Activated B cell treated with CpG ODN at 0.5 μM for 24 hours (primary cell): ENCODE measurements around the gene PDRG1. TPM values are rescaled to one million over a fixed set of nuclear protein-coding genes. Genes with fewer than 3 reads are reported as not detected.

Source experiments
- ATAC-seq: fragments of 200-7000 bp; cut with Tn5 transposase; one replicate; pipeline ENCODE4 v1.10.0; 2021; ENCODE audit warnings: low read depth, mild to moderate bottlenecking, moderate library complexity
- CTCF ChIA-PET: fragments of 350-600 bp; sonication (Branson Sonifier 250); formaldehyde crosslinking; loops from one replicate; lab custom pipeline; 2021; ENCODE audit warnings: antibody characterized with exemption; lab: Charles Lee
- POLR2A ChIA-PET: fragments of 350-600 bp; sonication (Branson Sonifier 250); formaldehyde crosslinking; loops from one replicate; lab custom pipeline; 2021; ENCODE audit warnings: antibody characterized with exemption; lab: Charles Lee
- DNase-seq: peaks from one replicate; pipeline ENCODE4 v3.0.0; 2022
- H3K27ac Mint-ChIP-seq: one replicate; pipeline ENCODE4 v1.8.0; 2020; ENCODE audit warnings: mixed read lengths
- H3K27me3 Mint-ChIP-seq: one replicate; pipeline ENCODE4 v1.8.0; 2021; ENCODE audit warnings: mixed read lengths
- H3K36me3 Mint-ChIP-seq: one replicate; pipeline ENCODE4 v1.8.0; 2021; ENCODE audit warnings: low read depth, mixed read lengths
- H3K4me1 Mint-ChIP-seq: one replicate; pipeline ENCODE4 v1.8.0; 2021; ENCODE audit warnings: mixed read lengths
- H3K4me3 Mint-ChIP-seq: one replicate; pipeline ENCODE4 v1.8.0; 2020; ENCODE audit warnings: mild to moderate bottlenecking, mixed read lengths
- H3K9me3 Mint-ChIP-seq: one replicate; pipeline ENCODE4 v1.8.0; 2020; ENCODE audit warnings: mixed read lengths
- intact Hi-C: fragments of 100-400 bp; cut with micrococcal nuclease; formaldehyde crosslinking; loops from one replicate; pipeline ENCODE4 v1.15.1; 2024
- total RNA-seq: library from RNA; stranded (reverse); gene quantifications from 2 replicates; pipeline ENCODE4 v1.2.3, GENCODE V29; 2022
- TF ChIP-seq, protein P1 (sequence below): fragments of 200-600 bp; IDR thresholded peaks from one replicate; pipeline ENCODE4 v1.8.0; 2022; ENCODE audit warnings: antibody characterized with exemption, mild to moderate bottlenecking

PDRG1 gene
- total RNA-seq, 1 donor from 2014 or later: 16.4 TPM

DNA sequence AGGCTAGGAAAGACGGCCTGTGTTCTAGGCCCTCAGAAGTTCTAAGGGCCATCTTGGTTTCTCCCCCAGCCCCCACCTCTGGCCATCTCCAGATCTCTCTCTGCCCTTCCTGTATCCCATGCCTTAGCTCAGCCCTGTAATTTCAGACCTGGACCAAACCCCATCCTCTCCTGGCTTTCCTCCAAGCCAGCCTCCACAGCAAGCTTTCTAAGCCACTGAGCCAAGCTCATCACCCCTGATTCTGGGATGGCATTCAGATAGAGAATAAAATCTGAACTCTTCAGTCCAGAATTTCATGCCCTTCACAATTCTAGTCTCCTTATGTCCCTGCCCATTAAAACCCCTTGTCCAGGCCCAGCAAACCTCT, 39.5 kb upstream of the PDRG1 start:
- peaks cover 7% of the 10 kb centered on the region for H3K4me1 Mint-ChIP-seq
- TF ChIP-seq, protein P1, sequence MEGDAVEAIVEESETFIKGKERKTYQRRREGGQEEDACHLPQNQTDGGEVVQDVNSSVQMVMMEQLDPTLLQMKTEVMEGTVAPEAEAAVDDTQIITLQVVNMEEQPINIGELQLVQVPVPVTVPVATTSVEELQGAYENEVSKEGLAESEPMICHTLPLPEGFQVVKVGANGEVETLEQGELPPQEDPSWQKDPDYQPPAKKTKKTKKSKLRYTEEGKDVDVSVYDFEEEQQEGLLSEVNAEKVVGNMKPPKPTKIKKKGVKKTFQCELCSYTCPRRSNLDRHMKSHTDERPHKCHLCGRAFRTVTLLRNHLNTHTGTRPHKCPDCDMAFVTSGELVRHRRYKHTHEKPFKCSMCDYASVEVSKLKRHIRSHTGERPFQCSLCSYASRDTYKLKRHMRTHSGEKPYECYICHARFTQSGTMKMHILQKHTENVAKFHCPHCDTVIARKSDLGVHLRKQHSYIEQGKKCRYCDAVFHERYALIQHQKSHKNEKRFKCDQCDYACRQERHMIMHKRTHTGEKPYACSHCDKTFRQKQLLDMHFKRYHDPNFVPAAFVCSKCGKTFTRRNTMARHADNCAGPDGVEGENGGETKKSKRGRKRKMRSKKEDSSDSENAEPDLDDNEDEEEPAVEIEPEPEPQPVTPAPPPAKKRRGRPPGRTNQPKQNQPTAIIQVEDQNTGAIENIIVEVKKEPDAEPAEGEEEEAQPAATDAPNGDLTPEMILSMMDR: no peak
- no peak for DNase-seq
- ChIA-PET POLR2A (no interaction called here), CTCF (no interaction called here)
- no peaks in the 10 kb centered on the region for H3K9me3 Mint-ChIP-seq
- no peak overlapping the region for H3K27ac Mint-ChIP-seq
- peaks cover 27% of the 10 kb centered on the region for H3K27me3 Mint-ChIP-seq
- H3K4me3 Mint-ChIP-seq: no peak overlapping the region
- H3K36me3 Mint-ChIP-seq: no peaks in the 10 kb centered on the region
- intact Hi-C loops: no loop called here
- ATAC-seq: no peak

DNA sequence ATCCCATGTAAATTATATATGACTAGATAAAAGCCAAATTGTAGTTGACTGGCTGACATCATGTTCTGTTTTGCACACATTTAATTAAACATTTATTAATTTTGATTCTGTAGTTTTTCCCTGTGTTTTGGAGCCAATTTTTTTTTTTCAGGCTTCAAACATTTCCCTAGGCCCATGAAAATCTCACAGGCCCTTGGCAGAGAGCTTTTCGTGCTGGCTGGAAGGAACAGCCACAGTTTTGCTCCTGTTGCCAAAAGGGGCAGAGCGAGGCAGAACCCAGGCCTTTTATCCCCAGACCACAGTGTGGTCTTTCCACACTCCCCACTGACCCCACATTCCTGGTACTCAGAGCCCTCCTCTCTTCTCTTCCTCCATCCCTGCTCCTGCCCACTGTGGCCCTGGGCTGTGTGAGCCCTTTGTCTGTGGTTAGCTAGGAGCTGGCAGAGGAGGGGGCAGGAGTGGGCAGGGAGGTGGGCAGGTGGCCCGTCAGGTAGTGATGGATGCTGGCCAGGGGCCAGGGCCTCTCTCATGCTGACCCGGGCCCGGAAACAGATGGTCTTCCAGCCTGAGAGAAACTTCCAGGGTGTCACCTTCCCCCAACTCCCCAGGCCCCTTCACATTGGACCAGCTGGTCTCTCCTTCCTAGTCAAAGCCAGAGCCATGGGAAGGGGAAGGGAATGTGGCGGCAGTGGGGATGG, 38.9 kb upstream of the PDRG1 start:
- no peaks in the 10 kb centered on the region for H3K9me3 Mint-ChIP-seq
- H3K4me3 Mint-ChIP-seq: no peak overlapping the region
- H3K27me3 Mint-ChIP-seq: peaks cover 23% of the 10 kb centered on the region
- no peaks in the 10 kb centered on the region for H3K36me3 Mint-ChIP-seq
- H3K4me1 Mint-ChIP-seq: peaks cover 6% of the 10 kb centered on the region
- no peak for ATAC-seq
- ChIA-PET POLR2A (no interaction called here), CTCF (no interaction called here)
- H3K27ac Mint-ChIP-seq: no peak overlapping the region
- intact Hi-C loops: no loop called here
- no peak for DNase-seq
- TF ChIP-seq, protein P1: no peak

DNA sequence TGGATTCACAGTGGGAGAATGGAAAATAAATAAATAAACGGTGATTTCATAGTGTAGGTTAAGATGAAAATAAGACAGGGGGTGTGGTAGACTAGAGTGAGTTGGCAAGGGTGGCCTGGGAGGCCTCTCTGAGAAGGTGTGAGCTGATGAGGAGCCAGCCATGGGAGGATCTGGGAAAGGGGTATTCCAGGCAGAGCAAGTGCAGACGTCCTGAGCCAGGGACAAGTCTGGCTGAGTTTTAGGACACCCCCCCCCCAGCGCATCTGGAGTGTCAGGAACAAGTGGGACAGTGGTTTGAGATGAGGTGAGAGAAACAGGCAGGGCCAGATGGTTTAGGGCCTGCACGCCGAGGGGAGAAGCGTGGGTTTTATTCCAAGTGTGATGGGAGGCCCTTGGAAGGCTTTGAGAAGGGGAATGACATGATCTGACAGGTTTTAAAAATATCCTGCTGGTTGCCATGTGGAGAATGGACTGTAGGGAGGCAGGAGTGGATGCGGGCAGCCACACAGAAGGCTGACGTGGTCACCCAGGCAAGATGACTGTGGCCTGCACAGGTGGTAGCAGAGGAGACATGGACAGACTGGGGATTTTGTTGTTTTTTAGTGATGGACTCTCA, 37.3 kb upstream of the PDRG1 start:
- H3K36me3 Mint-ChIP-seq: no peaks in the 10 kb centered on the region
- ChIA-PET CTCF (no interaction called here), POLR2A (no interaction called here)
- TF ChIP-seq, protein P1: no peak
- no peaks in the 10 kb centered on the region for H3K4me1 Mint-ChIP-seq
- H3K9me3 Mint-ChIP-seq: no peaks in the 10 kb centered on the region
- H3K27ac Mint-ChIP-seq: no peak overlapping the region
- DNase-seq (no peak), ATAC-seq (no peak)
- H3K4me3 Mint-ChIP-seq: no peak overlapping the region
- peaks cover 16% of the 10 kb centered on the region for H3K27me3 Mint-ChIP-seq
- intact Hi-C loops: no loop called here

DNA sequence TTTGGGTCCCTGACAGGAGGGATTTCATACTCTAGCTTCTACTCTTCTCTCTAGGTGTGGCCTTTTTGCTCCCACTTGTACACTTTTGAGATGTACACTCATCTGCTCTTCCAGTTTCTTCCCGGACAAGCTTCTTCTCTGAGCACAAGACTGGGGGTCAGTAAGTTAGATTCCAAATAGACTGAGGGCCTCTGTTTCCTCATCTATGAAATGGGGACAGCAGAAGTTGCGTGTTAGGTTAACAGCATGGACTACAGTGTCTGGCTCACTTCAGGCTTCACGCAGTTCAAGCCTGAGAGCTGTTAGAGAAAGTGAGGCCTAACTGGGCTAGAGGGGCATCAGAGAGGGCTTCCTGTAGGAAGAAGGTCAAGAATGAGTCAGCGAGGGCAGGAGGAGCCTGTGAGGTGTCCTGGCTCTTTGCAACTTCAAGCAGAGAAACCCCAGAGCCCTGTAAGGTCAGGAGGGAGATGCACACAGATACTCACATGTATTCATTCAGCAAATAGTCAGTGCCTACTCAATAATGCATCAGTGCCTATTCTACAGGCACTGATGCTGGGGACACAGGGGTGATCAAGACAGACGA, 36.7 kb upstream of the PDRG1 start:
- Mint-ChIP-seq H3K27ac (no peak overlapping the region), H3K4me3 (no peak overlapping the region), H3K4me1 (no peaks in the 10 kb centered on the region), H3K27me3 (peaks cover 11% of the 10 kb centered on the region), H3K36me3 (no peaks in the 10 kb centered on the region), H3K9me3 (no peaks in the 10 kb centered on the region)
- POLR2A ChIA-PET: no interaction called here
- intact Hi-C loops: no loop called here
- TF ChIP-seq, protein P1: no peak
- DNase-seq (no peak), ATAC-seq (no peak)
- CTCF ChIA-PET: interaction anchor here (0.5 kb wide), 1 partner anchor 297 kb away, joined by 3 read pairs; no protein-coding TSS in a partner anchor

DNA sequence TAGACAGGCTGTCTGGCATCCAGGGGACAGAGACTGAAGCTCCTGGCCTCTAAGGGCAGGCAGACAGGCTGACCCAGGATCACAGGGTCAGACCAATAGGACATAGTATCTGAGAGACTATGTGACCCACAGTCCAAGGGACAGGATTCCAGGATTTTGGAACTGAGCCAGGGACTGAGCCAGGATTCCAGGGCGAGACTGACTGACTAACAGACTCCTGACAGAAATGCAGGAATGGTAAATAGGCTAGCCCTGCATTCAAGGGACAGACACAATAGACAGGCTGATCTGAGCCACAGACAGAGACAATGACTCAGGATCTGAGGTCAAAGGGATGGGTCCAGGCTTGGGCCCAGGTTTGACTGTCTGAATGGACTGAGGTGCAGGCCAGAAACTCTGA, 35.9 kb upstream of the PDRG1 start:
- ATAC-seq: no peak
- TF ChIP-seq, protein P1: no peak
- ChIA-PET POLR2A (no interaction called here), CTCF (interaction anchor here (0.5 kb wide), 1 partner anchor 297 kb away, joined by 3 read pairs; no protein-coding TSS in a partner anchor)
- Mint-ChIP-seq H3K4me3 (no peak overlapping the region), H3K27ac (no peak overlapping the region), H3K27me3 (peaks cover 12% of the 10 kb centered on the region), H3K9me3 (no peaks in the 10 kb centered on the region), H3K4me1 (no peaks in the 10 kb centered on the region), H3K36me3 (no peaks in the 10 kb centered on the region)
- DNase-seq: no peak
- intact Hi-C loops: no loop called here
